ENCODE measurements around the gene PAPLN. TPM values are rescaled to one million over a fixed set of nuclear protein-coding genes. Genes with fewer than 3 reads are reported as not detected.

PAPLN gene
- total and polyA plus RNA-seq, 9 of the 15 experiments (the other 6 are each of a cell fraction or from before 2014, with no cell fraction given), result 0.43 to 3.5 (median 1.7) TPM

GRCh38 chr14:73323896-73324399, 86.6 kb downstream of the PAPLN start:
- Histone ChIP-seq H3K4me2 (ENCODE audit: insufficient read depth, low read length) (peak overlapping the region; percentile 10), H2AFZ (ENCODE audit: low read depth, low read length) (no peak overlapping the region), H3K9me1 (ENCODE audit: control insufficient read depth, insufficient read depth, low read length) (no peaks in the 10 kb centered on the region), H3K27ac (ENCODE audit: extremely low read depth, low read depth, low read length) (peak overlapping the region; percentile 6; the same call in 2 of the 3 replicates), H3K4me1 (replicated peaks in 1 of 2; ENCODE audit: control insufficient read depth in 2 of 2, insufficient read depth in 2 of 2, low read length in 2 of 2) (peaks cover 5 to 32% of the 10 kb centered on the region in 2 experiments; a peak in 4 of 5 replicates), H3K36me3 (ENCODE audit: control insufficient read depth, insufficient read depth, low read length) (peaks cover 10% of the 10 kb centered on the region; the same call in 1 of the 3 replicates), H4K20me1 (replicated peaks; ENCODE audit: control insufficient read depth, insufficient read depth, low read length) (no peaks in the 10 kb centered on the region), H3K9me3 (replicated peaks; ENCODE audit: control insufficient read depth, insufficient read depth, low read depth, low read length) (no peaks in the 10 kb centered on the region), H3K4me3 (no peak overlapping the region), H3K79me2 (ENCODE audit: control insufficient read depth, insufficient read depth, low read length) (no peaks in the 10 kb centered on the region), H3K27me3 (ENCODE audit: control insufficient read depth in 2 of 2, insufficient read depth in 2 of 2, low read length in 2 of 2) (no peaks in the 10 kb centered on the region), H3K9ac (ENCODE audit: insufficient read depth in 1 of 2, low read depth in 2 of 2, low read length in 2 of 2) (no peak overlapping the region)
- DNase-seq (ENCODE audit: extremely low read depth in 1 of 4, low spot score in 3 of 4) (peak in 3 of 4 experiments; percentile 7 to 63 (median 37)), FAIRE-seq (peak; percentile 74), ATAC-seq (peak; percentile 71)
- CTCF ChIA-PET (ENCODE audit: low intra/inter-chr PET ratio), result no interaction called here
- intact Hi-C loops (cut with micrococcal nuclease), result no loop called here
- in situ Hi-C loops (cut with MboI), result no loop called here
- no TSS peak for BruUV-seq (replicated peaks)
- POLR2A ChIA-PET, result interaction anchor here (0.7 to 1.5 kb wide), 3 partner anchors 13 to 35 kb away, joined by 3 to 7 read pairs (median 4); no protein-coding TSS in a partner anchor
- WGBS (ENCODE audit: insufficient coverage, low coverage, missing lambda C conversion rate), result 0% methylated on average over 3 of the region's 3 CpGs
- 0 out of 4 replicates have a peak, but pooled peaks of 1 of the 2 experiments have one; percentile 16 for TF ChIP-seq RCOR1 (IDR thresholded peaks at IDR 0.05; ENCODE audit: borderline replicate concordance in 1 of 2, low read depth in 2 of 2, low read length in 2 of 2)
- no peak for TF ChIP-seq THRB (CRISPR knock-in tag; conservative IDR thresholded peaks at IDR 0.05)
- TF ChIP-seq MCM3 (IDR thresholded peaks at IDR 0.05), result no peak
- 0 out of 2 replicates have a peak, but pooled peaks have one; percentile 11 for TF ChIP-seq SMARCA4 (IDR thresholded peaks at IDR 0.05)
- peak; percentile 84 for TF ChIP-seq SOX6 (IDR thresholded peaks at IDR 0.05)
- TF ChIP-seq FOXA1 (IDR thresholded peaks at IDR 0.05; ENCODE audit: borderline replicate concordance), result no peak
- no peak for TF ChIP-seq RAD51 (IDR thresholded peaks at IDR 0.05; ENCODE audit: borderline replicate concordance, low read depth)
- peak; percentile 65 for TF ChIP-seq ESRRA (IDR thresholded peaks at IDR 0.05; ENCODE audit: borderline replicate concordance, low read depth)
- TF ChIP-seq TCF7L2 (IDR thresholded peaks at IDR 0.05; ENCODE audit: low read depth, low read length), result no peak
- TF ChIP-seq PKNOX1 (IDR thresholded peaks at IDR 0.05), result peak; percentile 74
- TF ChIP-seq ARID1B (IDR thresholded peaks at IDR 0.05), result peak; percentile 18; the same call in 1 of the 2 replicates
- peak; percentile 57; the same call in 1 of the 2 replicates for TF ChIP-seq DPF2 (IDR thresholded peaks at IDR 0.05)
- peak; percentile 40; the same call in 1 of the 2 replicates for TF ChIP-seq MECOM (CRISPR knock-in tag; IDR thresholded peaks at IDR 0.05)
- TF ChIP-seq ZNF146 (CRISPR knock-in tag; IDR thresholded peaks at IDR 0.05; ENCODE audit: unreplicated experiment), result no peak
- no peak for TF ChIP-seq ZNF140 (CRISPR knock-in tag; IDR thresholded peaks at IDR 0.05)
- TF ChIP-seq EP300 (IDR thresholded peaks at IDR 0.05; ENCODE audit: low read length), result peak; percentile 29; the same call in 1 of the 2 replicates
- TF ChIP-seq VEZF1 (CRISPR knock-in tag; IDR thresholded peaks at IDR 0.05), result peak; percentile 34; the same call in 1 of the 2 replicates
- no peak for TF ChIP-seq PHB (CRISPR knock-in tag; IDR thresholded peaks at IDR 0.05)
- no peak for TF ChIP-seq CHCHD3 (CRISPR knock-in tag; IDR thresholded peaks at IDR 0.05)
- TF ChIP-seq PHF20 (IDR thresholded peaks at IDR 0.05; ENCODE audit: partially characterized antibody), result no peak
